Nephron progenitor cell (in vitro differentiated cells): ENCODE results near the gene ZMIZ1.

ENCODE experiments used
- DNase-seq: peaks from one replicate; pipeline ENCODE4 v3.0.0; 2021
- H3K27ac Mint-ChIP-seq: 2 replicates; pipeline ENCODE4 v1.8.0; 2021; ENCODE audit warnings: mild to moderate bottlenecking, moderate library complexity, mixed read lengths
- H3K27me3 Mint-ChIP-seq: 2 replicates; pipeline ENCODE4 v1.8.0; 2021; ENCODE audit warnings: mild to moderate bottlenecking, low read depth, mixed read lengths; ENCODE audit not compliant: poor library complexity
- H3K36me3 Mint-ChIP-seq: 2 replicates; pipeline ENCODE4 v1.8.0; 2021; ENCODE audit warnings: low read depth, mixed read lengths
- H3K4me1 Mint-ChIP-seq: 2 replicates; pipeline ENCODE4 v1.8.0; 2021; ENCODE audit warnings: mixed read lengths
- H3K4me3 Mint-ChIP-seq: 2 replicates; pipeline ENCODE4 v1.8.0; 2021; ENCODE audit warnings: mild to moderate bottlenecking, moderate library complexity, mixed read lengths
- H3K9me3 Mint-ChIP-seq: 2 replicates; pipeline ENCODE4 v1.8.0; 2021; ENCODE audit warnings: mild to moderate bottlenecking, moderate library complexity, mixed read lengths
- CTCF ChIP-seq: fragments of 200-600 bp; sonication (generic); IDR thresholded peaks from 2 replicates; pipeline ENCODE4 v1.5.0; 2021; ENCODE audit warnings: antibody characterized with exemption

The ZMIZ1 gene

GRCh38 chr10:79045566-79046175 is 23.1 kb upstream of the ZMIZ1 start:
- no peaks in the 10 kb centered on the region for H3K36me3 Mint-ChIP-seq
- TF ChIP-seq CTCF: no peak

GRCh38 chr10:79046326-79046725 is 22.4 kb upstream of the ZMIZ1 start:
- no peaks in the 10 kb centered on the region for H3K36me3 Mint-ChIP-seq
- peaks cover 8% of the 10 kb centered on the region for H3K27me3 Mint-ChIP-seq
- H3K4me1 Mint-ChIP-seq: peaks cover 48% of the 10 kb centered on the region
- TF ChIP-seq CTCF: no peak
- H3K9me3 Mint-ChIP-seq: no peaks in the 10 kb centered on the region
- H3K27ac Mint-ChIP-seq: no peak overlapping the region
- no peak overlapping the region for H3K4me3 Mint-ChIP-seq
- DNase-seq: no peak

More at GRCh38 chr10:79045566-79046175, 23.1 kb upstream of the ZMIZ1 start:
- Mint-ChIP-seq H3K27me3 (peaks cover 8% of the 10 kb centered on the region), H3K4me3 (no peak overlapping the region), H3K27ac (no peak overlapping the region), H3K4me1 (peaks cover 41% of the 10 kb centered on the region), H3K9me3 (no peaks in the 10 kb centered on the region)
- no peak for DNase-seq

DNA sequence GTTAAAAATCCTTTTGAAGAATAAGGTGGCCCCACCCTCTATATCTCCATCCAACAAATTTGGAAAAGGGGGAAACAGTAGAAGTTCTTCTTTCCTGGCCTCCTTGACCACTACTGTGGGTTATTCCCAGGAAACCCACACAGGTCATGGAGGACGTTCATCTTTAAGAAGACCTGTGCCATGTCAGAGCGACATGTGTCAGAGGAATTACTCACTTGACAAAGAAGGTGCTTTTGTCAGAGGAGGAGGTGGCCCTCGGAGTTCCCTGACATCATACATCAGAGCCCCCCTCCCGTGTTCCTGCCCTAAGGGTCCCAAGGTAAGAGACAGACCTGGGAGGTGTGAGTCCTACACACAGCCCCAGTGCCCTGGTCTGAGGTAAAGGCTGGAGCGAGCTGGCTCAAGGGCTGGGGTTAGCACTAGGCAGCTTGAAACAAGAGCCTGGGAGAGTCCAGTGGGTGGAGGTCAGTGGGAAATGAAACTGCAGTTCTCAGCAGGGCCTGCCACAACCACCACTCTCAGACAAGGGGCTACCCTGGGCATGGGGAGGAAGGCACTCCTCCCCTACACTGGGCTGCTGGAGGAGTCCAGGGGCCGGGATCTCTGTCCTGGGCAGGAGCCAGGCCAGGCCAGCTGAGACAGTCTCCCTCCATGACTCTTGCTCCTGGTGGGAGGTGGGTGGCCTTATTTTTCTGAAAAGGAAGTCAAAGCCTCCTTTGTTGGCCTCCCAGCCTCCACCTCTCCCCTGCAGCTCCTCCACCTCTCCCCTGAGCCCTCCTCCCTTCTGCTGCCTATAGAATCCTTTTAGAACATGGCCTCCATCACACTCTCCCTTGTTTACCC is 21.8 kb upstream of the ZMIZ1 start:
- Mint-ChIP-seq H3K9me3 (no peaks in the 10 kb centered on the region), H3K4me3 (no peak overlapping the region), H3K36me3 (no peaks in the 10 kb centered on the region), H3K27me3 (peaks cover 9% of the 10 kb centered on the region), H3K27ac (no peak overlapping the region), H3K4me1 (peaks cover 54% of the 10 kb centered on the region)
- TF ChIP-seq CTCF: no peak
- DNase-seq: no peak

GRCh38 chr10:79047584-79047874 is 21.2 kb upstream of the ZMIZ1 start:
- no peaks in the 10 kb centered on the region for H3K36me3 Mint-ChIP-seq
- no peak overlapping the region for H3K4me3 Mint-ChIP-seq
- peaks cover 60% of the 10 kb centered on the region for H3K4me1 Mint-ChIP-seq
- no peak for TF ChIP-seq CTCF
- H3K27ac Mint-ChIP-seq: no peak overlapping the region
- H3K9me3 Mint-ChIP-seq: no peaks in the 10 kb centered on the region
- no peak for DNase-seq
- H3K27me3 Mint-ChIP-seq: peaks cover 7% of the 10 kb centered on the region

DNA sequence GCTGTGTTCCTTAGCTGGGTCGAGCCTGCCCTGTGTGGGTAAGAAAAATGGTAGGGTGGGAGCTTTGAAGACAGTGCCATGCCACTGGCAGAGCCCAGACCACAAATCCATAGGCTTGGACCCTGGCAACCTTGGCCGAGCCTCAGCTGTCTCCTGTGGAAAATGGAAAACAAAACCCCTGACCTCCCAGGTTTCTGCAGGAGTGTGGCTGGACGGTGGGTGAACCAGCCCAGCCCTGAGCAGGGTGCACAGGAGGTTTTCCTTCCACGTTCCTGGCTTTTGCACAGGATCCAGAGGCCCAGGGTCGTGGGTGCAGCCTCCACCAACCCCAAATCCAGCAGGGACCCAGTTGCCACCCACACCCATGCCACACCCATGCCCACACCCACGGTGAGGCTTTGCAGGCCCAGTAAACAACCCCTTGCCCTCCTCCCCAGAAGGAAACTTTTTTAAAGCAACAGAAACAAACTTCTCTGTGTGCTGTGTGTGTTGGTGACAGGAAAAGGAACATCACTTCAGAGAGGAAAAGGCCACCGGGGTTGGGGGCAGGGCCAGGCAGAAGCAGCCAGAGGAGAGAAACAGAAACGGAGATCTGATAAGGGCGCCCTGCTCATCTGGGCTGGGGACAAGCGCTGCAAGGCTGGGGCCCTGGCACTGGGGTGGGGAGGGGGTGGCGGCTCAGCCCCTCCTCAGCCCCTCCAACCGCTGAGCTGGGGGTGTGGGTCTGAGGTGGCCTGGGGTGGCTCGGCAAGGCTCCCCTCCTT is 20.7 kb upstream of the ZMIZ1 start:
- H3K27ac Mint-ChIP-seq: no peak overlapping the region
- TF ChIP-seq CTCF: no peak
- no peaks in the 10 kb centered on the region for H3K9me3 Mint-ChIP-seq
- peaks cover 7% of the 10 kb centered on the region for H3K27me3 Mint-ChIP-seq
- H3K4me3 Mint-ChIP-seq: no peak overlapping the region
- no peaks in the 10 kb centered on the region for H3K36me3 Mint-ChIP-seq
- H3K4me1 Mint-ChIP-seq: peaks cover 65% of the 10 kb centered on the region
- no peak for DNase-seq
